Esophagus squamous epithelium (tissue), 5 donors: ENCODE results near the gene CHD2. TPM values are rescaled to one million over a fixed set of nuclear protein-coding genes. Genes with fewer than 3 reads are reported as not detected.

ENCODE experiments used
- DNase-seq: peaks from one replicate; lab custom pipeline; 2025; lab: John Stamatoyannopoulos, UW
- H3K27ac ChIP-seq, 4 donors: fragments of 200-600 bp; sonication (generic); one replicate each; pipeline ENCODE4 v1.5.1; 2016 to 2019; ENCODE audit warnings: mild to moderate bottlenecking in 1 of 4
- H3K27me3 ChIP-seq, 4 donors: fragments of 200-600 bp; sonication (generic); 1 replicate in 3 of 4; 2 replicates in 1 of 4; pipeline versions ENCODE4 v1.5.1 to v1.6.0; 2017 to 2021; ENCODE audit warnings: antibody characterized with exemption in 1 of 4
- H3K36me3 ChIP-seq, 3 donors: fragments of 200-600 bp; sonication (generic); one replicate each; pipeline ENCODE4 v1.5.1; 2016 to 2019
- H3K4me1 ChIP-seq, 3 donors: fragments of 200-600 bp; sonication (generic); one replicate each; pipeline ENCODE4 v1.5.1; 2017 to 2019
- H3K4me3 ChIP-seq, 4 donors: fragments of 200-600 bp; sonication (generic); 1 replicate in 3 of 4; 2 replicates in 1 of 4; pipeline ENCODE4 v1.5.1; 2016 to 2019; ENCODE audit warnings: mild to moderate bottlenecking in 2 of 4, moderate library complexity in 1 of 4
- H3K9me3 ChIP-seq, 3 donors: fragments of 200-600 bp; sonication (generic); one replicate each; pipeline ENCODE4 v1.5.1; 2016 to 2019
- POLR2A ChIP-seq, 4 donors: fragments of 450-650 bp; IDR thresholded peaks; one replicate each; pipeline ENCODE4 v1.6.1; 2017; ENCODE audit warnings: antibody characterized with exemption in 4 of 4, mild to moderate bottlenecking in 4 of 4, moderate library complexity in 3 of 4
- WGBS, 2 donors: methylation state at CpG; one replicate each; pipeline ENCODE4 v1.1.5; 2018; 5-methylcytosine and 5-hydroxymethylcytosine counted together
- intact Hi-C: fragments of 100-400 bp; cut with DNase I; formaldehyde crosslinking; loops from one replicate; pipeline ENCODE4 v1.15.0; 2022
- total RNA-seq, 4 donors: library from RNA; depleted of rRNA; stranded (reverse); fragments of >200 nt; gene quantifications; one replicate each; pipeline ENCODE4 v1.1.0, GENCODE V29; 2016
- TF ChIP-seq, protein P1 (sequence below), 6 experiments: fragments of 450-650 bp in 4 of 6; fragments of 200-600 bp in 2 of 6; sonication (generic) in 2 of 6; IDR thresholded peaks; one replicate each; pipeline ENCODE4 v1.5.1; 2016 to 2019; ENCODE audit warnings: antibody characterized with exemption in 6 of 6, mild to moderate bottlenecking in 4 of 6, moderate library complexity in 4 of 6
- donor health status: DM: yes; HTN: yes; CAD: no.

Gene CHD2
- total RNA-seq, 4 donors from 2014 or later: 36.1 to 132 (median 74.8) TPM

GRCh38 chr15:93072011-93072410 lies 171.9 kb downstream of the CHD2 start:
- H3K4me3 ChIP-seq: peak overlapping the region; percentile 63 to 90 (median 78)
- H3K9me3 ChIP-seq: no peaks in the 10 kb centered on the region
- 1 to 3% methylated on average over 10 of the region's 10 CpGs for WGBS, 2 donors
- no peak for DNase-seq
- peak overlapping the region; percentile 89 to 98 (median 94) for H3K27ac ChIP-seq
- intact Hi-C loops: no loop called here
- H3K27me3 ChIP-seq: peaks cover 0 to 36% (median 0%) of the 10 kb centered on the region in 4 donors
- peaks cover 0 to 17% (median 0%) of the 10 kb centered on the region in 3 donors for H3K36me3 ChIP-seq
- H3K4me1 ChIP-seq: peaks cover 44 to 100% (median 55%) of the 10 kb centered on the region in 3 donors
- TF ChIP-seq POLR2A (IDR thresholded peaks at IDR 0.05): no peak
- TF ChIP-seq, protein P1, sequence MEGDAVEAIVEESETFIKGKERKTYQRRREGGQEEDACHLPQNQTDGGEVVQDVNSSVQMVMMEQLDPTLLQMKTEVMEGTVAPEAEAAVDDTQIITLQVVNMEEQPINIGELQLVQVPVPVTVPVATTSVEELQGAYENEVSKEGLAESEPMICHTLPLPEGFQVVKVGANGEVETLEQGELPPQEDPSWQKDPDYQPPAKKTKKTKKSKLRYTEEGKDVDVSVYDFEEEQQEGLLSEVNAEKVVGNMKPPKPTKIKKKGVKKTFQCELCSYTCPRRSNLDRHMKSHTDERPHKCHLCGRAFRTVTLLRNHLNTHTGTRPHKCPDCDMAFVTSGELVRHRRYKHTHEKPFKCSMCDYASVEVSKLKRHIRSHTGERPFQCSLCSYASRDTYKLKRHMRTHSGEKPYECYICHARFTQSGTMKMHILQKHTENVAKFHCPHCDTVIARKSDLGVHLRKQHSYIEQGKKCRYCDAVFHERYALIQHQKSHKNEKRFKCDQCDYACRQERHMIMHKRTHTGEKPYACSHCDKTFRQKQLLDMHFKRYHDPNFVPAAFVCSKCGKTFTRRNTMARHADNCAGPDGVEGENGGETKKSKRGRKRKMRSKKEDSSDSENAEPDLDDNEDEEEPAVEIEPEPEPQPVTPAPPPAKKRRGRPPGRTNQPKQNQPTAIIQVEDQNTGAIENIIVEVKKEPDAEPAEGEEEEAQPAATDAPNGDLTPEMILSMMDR (IDR thresholded peaks at IDR 0.05): no peak

- Histone ChIP-seq H3K4me1 (peaks cover 40 to 100% (median 52%) of the 10 kb centered on the region in 3 donors), H3K36me3 (peaks cover 0 to 17% (median 0%) of the 10 kb centered on the region in 3 donors), H3K4me3 (peak overlapping the region; percentile 63 to 90 (median 78)), H3K27ac (peak overlapping the region; percentile 89 to 98 (median 94)), H3K9me3 (no peaks in the 10 kb centered on the region), H3K27me3 (peaks cover 0 to 36% (median 0%) of the 10 kb centered on the region in 4 donors)
- DNase-seq: no peak
- intact Hi-C loops: no loop called here
- 0 to 1% methylated on average over 12 to 17 of the region's 96 CpGs for WGBS, 2 donors
- TF ChIP-seq, protein P1 (IDR thresholded peaks at IDR 0.05): peak in 3 of 6 experiments; percentile 3 to 13 (median 5)
- peak in 2 of 4 donors; percentile 64 to 82 for TF ChIP-seq POLR2A (IDR thresholded peaks at IDR 0.05)
These were observed 172.6 kb downstream of the CHD2 start for GRCh38 chr15:93072411-93073394.

- Histone ChIP-seq H3K36me3 (peaks cover 0 to 12% (median 0%) of the 10 kb centered on the region in 3 donors), H3K27me3 (peaks cover 0 to 36% (median 0%) of the 10 kb centered on the region in 4 donors), H3K4me3 (peak overlapping the region; percentile 63 to 90 (median 78)), H3K4me1 (peaks cover 32 to 100% (median 44%) of the 10 kb centered on the region in 3 donors), H3K27ac (peak overlapping the region; percentile 89 to 98 (median 94)), H3K9me3 (no peaks in the 10 kb centered on the region)
- WGBS, 2 donors: 11% methylated on average over 9 of the region's 30 CpGs; no CpG with 5 or more reads in 1 of the 2 donors
- DNase-seq: no peak
- intact Hi-C loops: no loop called here
- TF ChIP-seq, protein P1 (IDR thresholded peaks at IDR 0.05): no peak
These were observed 173.4 kb downstream of the CHD2 start for GRCh38 chr15:93073465-93073952.

DNA sequence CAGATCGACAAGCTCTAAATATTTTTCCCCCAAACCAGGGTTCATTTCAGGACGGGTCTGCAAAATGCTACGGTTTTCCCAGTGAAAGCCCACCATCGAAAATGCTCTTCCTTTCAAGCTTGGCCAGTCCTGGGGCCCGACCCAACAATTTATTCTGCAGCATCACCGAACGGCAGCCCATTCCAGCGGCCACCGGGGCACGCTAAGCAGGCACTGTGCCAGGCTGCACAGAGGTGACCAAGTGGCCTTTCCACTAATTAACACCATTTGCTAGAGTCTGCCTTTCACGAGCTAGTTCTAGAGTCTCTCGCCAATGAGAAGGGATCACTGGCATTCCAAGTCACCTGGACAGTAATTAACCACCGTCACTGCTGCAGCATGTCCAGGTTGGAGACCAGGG lies 174.5 kb downstream of the CHD2 start:
- peaks cover 0 to 40% (median 0%) of the 10 kb centered on the region in 4 donors for H3K27me3 ChIP-seq
- TF ChIP-seq, protein P1 (IDR thresholded peaks at IDR 0.05): no peak
- TF ChIP-seq POLR2A (IDR thresholded peaks at IDR 0.05): no peak
- H3K27ac ChIP-seq: peak overlapping the region in 2 of 4 donors; percentile 27 to 94
- H3K9me3 ChIP-seq: no peaks in the 10 kb centered on the region
- H3K4me3 ChIP-seq: no peak overlapping the region
- peaks cover 28 to 100% (median 34%) of the 10 kb centered on the region in 3 donors for H3K4me1 ChIP-seq
- 81 to 90% methylated on average over 12 to 13 of the region's 13 CpGs for WGBS, 2 donors
- peaks cover 0 to 3% (median 0%) of the 10 kb centered on the region in 3 donors for H3K36me3 ChIP-seq
- intact Hi-C loops: no loop called here
- no peak for DNase-seq
